LNCaP clone FGC (cell line): ENCODE measurements around the gene EEF2K.

Source experiments
- DNase-seq: peaks from one replicate; pipeline ENCODE4 v3.0.0-alpha.2; 2011; ENCODE audit warnings: low read depth
- H3K4me3 ChIP-seq: 2 replicates; pipeline ENCODE4 v1.5.1; 2011; ENCODE audit warnings: mild to moderate bottlenecking, low read depth, low read length, control low read depth
- TF ChIP-seq, protein P1 (sequence below): IDR thresholded peaks from 2 replicates; pipeline ENCODE4 v1.5.1; 2012; ENCODE audit warnings: mild to moderate bottlenecking; ENCODE audit not compliant: control insufficient read depth, insufficient read depth; ENCODE audit errors: extremely low read depth

The EEF2K gene

GRCh38 chr16:22183335-22183734 is 22.7 kb upstream of the EEF2K start:
- H3K4me3 ChIP-seq, result no peak overlapping the region
- no peak for DNase-seq
- TF ChIP-seq, protein P1, sequence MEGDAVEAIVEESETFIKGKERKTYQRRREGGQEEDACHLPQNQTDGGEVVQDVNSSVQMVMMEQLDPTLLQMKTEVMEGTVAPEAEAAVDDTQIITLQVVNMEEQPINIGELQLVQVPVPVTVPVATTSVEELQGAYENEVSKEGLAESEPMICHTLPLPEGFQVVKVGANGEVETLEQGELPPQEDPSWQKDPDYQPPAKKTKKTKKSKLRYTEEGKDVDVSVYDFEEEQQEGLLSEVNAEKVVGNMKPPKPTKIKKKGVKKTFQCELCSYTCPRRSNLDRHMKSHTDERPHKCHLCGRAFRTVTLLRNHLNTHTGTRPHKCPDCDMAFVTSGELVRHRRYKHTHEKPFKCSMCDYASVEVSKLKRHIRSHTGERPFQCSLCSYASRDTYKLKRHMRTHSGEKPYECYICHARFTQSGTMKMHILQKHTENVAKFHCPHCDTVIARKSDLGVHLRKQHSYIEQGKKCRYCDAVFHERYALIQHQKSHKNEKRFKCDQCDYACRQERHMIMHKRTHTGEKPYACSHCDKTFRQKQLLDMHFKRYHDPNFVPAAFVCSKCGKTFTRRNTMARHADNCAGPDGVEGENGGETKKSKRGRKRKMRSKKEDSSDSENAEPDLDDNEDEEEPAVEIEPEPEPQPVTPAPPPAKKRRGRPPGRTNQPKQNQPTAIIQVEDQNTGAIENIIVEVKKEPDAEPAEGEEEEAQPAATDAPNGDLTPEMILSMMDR, result no peak

- H3K4me3 ChIP-seq, result no peak overlapping the region
- no peak for DNase-seq
- TF ChIP-seq, protein P1, result 0 out of 2 replicates have a peak, but pooled peaks have one; percentile 9
These were observed 22.0 kb upstream of the EEF2K start for GRCh38 chr16:22183901-22184614.

GRCh38 chr16:22184615-22184968 is 21.5 kb upstream of the EEF2K start:
- no peak for DNase-seq
- TF ChIP-seq, protein P1, result no peak

GRCh38 chr16:22186517-22186916 is 19.6 kb upstream of the EEF2K start:
- TF ChIP-seq, protein P1, result no peak
- no peak overlapping the region for H3K4me3 ChIP-seq
- no peak for DNase-seq

More at GRCh38 chr16:22184615-22184968, 21.5 kb upstream of the EEF2K start:
- no peak overlapping the region for H3K4me3 ChIP-seq

DNA sequence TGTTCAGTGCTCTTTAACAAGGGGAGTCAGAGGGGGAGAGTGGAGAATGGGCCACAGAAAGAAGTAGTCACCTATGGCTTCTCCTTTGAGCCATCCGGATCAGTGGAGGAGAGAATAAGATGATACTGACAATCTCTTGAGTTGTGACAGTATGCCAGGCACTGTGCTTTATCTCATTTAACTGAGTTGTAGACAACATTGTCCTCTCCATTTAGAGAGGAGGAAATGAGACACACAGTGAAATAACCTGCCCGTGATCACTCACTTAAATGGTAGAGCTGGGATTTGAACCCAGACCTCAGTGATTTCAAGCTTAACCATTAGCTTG is 17.8 kb upstream of the EEF2K start:
- TF ChIP-seq, protein P1, result no peak
- no peak overlapping the region for H3K4me3 ChIP-seq
- DNase-seq, result no peak

- no peak overlapping the region for H3K4me3 ChIP-seq
- DNase-seq, result peak; percentile 85
- TF ChIP-seq, protein P1, result peak; percentile 92
These were observed 17.3 kb upstream of the EEF2K start for GRCh38 chr16:22188595-22189442.
